Activated CD4-positive, alpha-beta memory T cell treated with anti-CD3 and anti-CD28 coated beads, Interleukin-2, amount 10 ng/mL, durations not matched to agents 7 days and 5 days (primary cell): Measurements from ENCODE around the gene HES1. TPM values are rescaled to one million over a fixed set of nuclear protein-coding genes. Genes with fewer than 3 reads are reported as not detected.

Experiments used
- CTCF ChIA-PET: fragments of 350-600 bp; sonication (Branson Sonifier 250); formaldehyde crosslinking; loops from one replicate; lab custom pipeline; 2021; ENCODE audit warnings: antibody characterized with exemption, inconsistent platforms; lab: Charles Lee
- POLR2A ChIA-PET: fragments of 350-600 bp; sonication (Branson Sonifier 250); formaldehyde crosslinking; loops from one replicate; lab custom pipeline; 2021; ENCODE audit warnings: antibody characterized with exemption; lab: Charles Lee
- DNase-seq: peaks from one replicate; pipeline ENCODE4 v3.0.0-alpha.2; 2020
- H3K27ac Mint-ChIP-seq: one replicate; pipeline ENCODE4 v1.8.0; 2021; ENCODE audit warnings: mild to moderate bottlenecking, mixed read lengths
- H3K27me3 Mint-ChIP-seq: one replicate; pipeline ENCODE4 v1.8.0; 2021; ENCODE audit warnings: mixed read lengths
- H3K36me3 Mint-ChIP-seq: one replicate; pipeline ENCODE4 v1.8.0; 2021; ENCODE audit warnings: low read depth, mixed read lengths
- H3K4me1 Mint-ChIP-seq: one replicate; pipeline ENCODE4 v1.8.0; 2021; ENCODE audit warnings: mixed read lengths
- H3K4me3 Mint-ChIP-seq: one replicate; pipeline ENCODE4 v1.8.0; 2021; ENCODE audit warnings: mild to moderate bottlenecking, mixed read lengths
- H3K9me3 Mint-ChIP-seq: one replicate; pipeline ENCODE4 v1.8.0; 2021; ENCODE audit warnings: mixed read lengths
- total RNA-seq, 2 experiments: library from RNA; stranded (reverse); gene quantifications; one replicate each; pipeline ENCODE4 v1.2.3, GENCODE V29; 2021

HES1 gene
- total RNA-seq, 2 experiments from 2014 or later: 11.2 to 11.3 TPM

- no peak overlapping the region for H3K4me3 Mint-ChIP-seq
- ChIA-PET CTCF (interaction anchor here (0.9 to 1.6 kb wide), 2 partner anchors 141 to 169 kb away, joined by 4 to 5 read pairs; no protein-coding TSS in a partner anchor), POLR2A (no interaction called here)
- H3K9me3 Mint-ChIP-seq: no peaks in the 10 kb centered on the region
- no peak overlapping the region for H3K27ac Mint-ChIP-seq
- H3K36me3 Mint-ChIP-seq: no peaks in the 10 kb centered on the region
- H3K4me1 Mint-ChIP-seq: peaks cover 23% of the 10 kb centered on the region
- H3K27me3 Mint-ChIP-seq: peaks cover 32% of the 10 kb centered on the region
- no peak for DNase-seq
Observed at GRCh38 chr3:194174406-194174805, 38.5 kb downstream of the HES1 start.

- DNase-seq: no peak
- ChIA-PET CTCF (interaction anchor here (0.7 to 0.9 kb wide), 2 partner anchors 141 to 266 kb away, joined by 4 to 5 read pairs; no protein-coding TSS in a partner anchor), POLR2A (no interaction called here)
- Mint-ChIP-seq H3K27me3 (peaks cover 33% of the 10 kb centered on the region), H3K36me3 (no peaks in the 10 kb centered on the region), H3K4me1 (peaks cover 23% of the 10 kb centered on the region), H3K4me3 (no peak overlapping the region), H3K9me3 (no peaks in the 10 kb centered on the region), H3K27ac (no peak overlapping the region)
Observed at GRCh38 chr3:194174980-194175379, 39.0 kb downstream of the HES1 start.

GRCh38 chr3:194176274-194176991, 40.5 kb downstream of the HES1 start:
- Mint-ChIP-seq H3K36me3 (no peaks in the 10 kb centered on the region), H3K27me3 (peaks cover 36% of the 10 kb centered on the region), H3K27ac (no peak overlapping the region), H3K9me3 (no peaks in the 10 kb centered on the region), H3K4me3 (no peak overlapping the region), H3K4me1 (peaks cover 18% of the 10 kb centered on the region)
- CTCF ChIA-PET: no interaction called here
- POLR2A ChIA-PET: no interaction called here
- no peak for DNase-seq

- Mint-ChIP-seq H3K27me3 (peaks cover 40% of the 10 kb centered on the region), H3K36me3 (no peaks in the 10 kb centered on the region)
- CTCF ChIA-PET: no interaction called here
Observed at GRCh38 chr3:194177141-194177540, 41.2 kb downstream of the HES1 start.

GRCh38 chr3:194178128-194178527, 42.2 kb downstream of the HES1 start:
- DNase-seq: no peak
- Mint-ChIP-seq H3K27me3 (peaks cover 37% of the 10 kb centered on the region), H3K4me3 (no peak overlapping the region), H3K36me3 (no peaks in the 10 kb centered on the region), H3K27ac (no peak overlapping the region), H3K4me1 (peaks cover 18% of the 10 kb centered on the region), H3K9me3 (no peaks in the 10 kb centered on the region)
- ChIA-PET POLR2A (no interaction called here), CTCF (no interaction called here)

More at GRCh38 chr3:194177141-194177540, 41.2 kb downstream of the HES1 start:
- H3K27ac Mint-ChIP-seq: no peak overlapping the region
- H3K9me3 Mint-ChIP-seq: no peaks in the 10 kb centered on the region
- H3K4me3 Mint-ChIP-seq: no peak overlapping the region
- peaks cover 18% of the 10 kb centered on the region for H3K4me1 Mint-ChIP-seq
- POLR2A ChIA-PET: no interaction called here
- no peak for DNase-seq

- Mint-ChIP-seq H3K27ac (no peak overlapping the region), H3K36me3 (no peaks in the 10 kb centered on the region), H3K9me3 (no peaks in the 10 kb centered on the region), H3K27me3 (peaks cover 37% of the 10 kb centered on the region), H3K4me1 (peaks cover 18% of the 10 kb centered on the region), H3K4me3 (no peak overlapping the region)
- POLR2A ChIA-PET: no interaction called here
- CTCF ChIA-PET: no interaction called here
- no peak for DNase-seq
Observed at GRCh38 chr3:194178669-194179068, 42.7 kb downstream of the HES1 start.

GRCh38 chr3:194180570-194180969, 44.6 kb downstream of the HES1 start:
- H3K4me3 Mint-ChIP-seq: no peak overlapping the region
- peaks cover 18% of the 10 kb centered on the region for H3K4me1 Mint-ChIP-seq
- ChIA-PET CTCF (no interaction called here), POLR2A (no interaction called here)
- H3K27me3 Mint-ChIP-seq: peaks cover 35% of the 10 kb centered on the region
- no peaks in the 10 kb centered on the region for H3K9me3 Mint-ChIP-seq
- H3K27ac Mint-ChIP-seq: no peak overlapping the region
- H3K36me3 Mint-ChIP-seq: no peaks in the 10 kb centered on the region
- DNase-seq: no peak

- Mint-ChIP-seq H3K36me3 (no peaks in the 10 kb centered on the region), H3K27me3 (peaks cover 34% of the 10 kb centered on the region), H3K27ac (no peak overlapping the region), H3K9me3 (no peaks in the 10 kb centered on the region), H3K4me3 (no peak overlapping the region), H3K4me1 (peaks cover 16% of the 10 kb centered on the region)
- ChIA-PET CTCF (no interaction called here), POLR2A (no interaction called here)
- no peak for DNase-seq
Observed at GRCh38 chr3:194181612-194182529, 45.9 kb downstream of the HES1 start.

GRCh38 chr3:194183271-194183670, 47.3 kb downstream of the HES1 start:
- POLR2A ChIA-PET: no interaction called here
- CTCF ChIA-PET: no interaction called here

GRCh38 chr3:194184265-194184751, 48.4 kb downstream of the HES1 start:
- H3K36me3 Mint-ChIP-seq: no peaks in the 10 kb centered on the region
- no peak overlapping the region for H3K4me3 Mint-ChIP-seq
- CTCF ChIA-PET: no interaction called here
- DNase-seq: no peak
- H3K27me3 Mint-ChIP-seq: peaks cover 19% of the 10 kb centered on the region
- H3K9me3 Mint-ChIP-seq: no peaks in the 10 kb centered on the region
- peaks cover 13% of the 10 kb centered on the region for H3K4me1 Mint-ChIP-seq
- POLR2A ChIA-PET: interaction anchor here (0.5 kb wide), 1 partner anchor 44 kb away, joined by 3 read pairs; no protein-coding TSS in a partner anchor
- no peak overlapping the region for H3K27ac Mint-ChIP-seq

More at GRCh38 chr3:194183271-194183670, 47.3 kb downstream of the HES1 start:
- Mint-ChIP-seq H3K27ac (no peak overlapping the region), H3K36me3 (no peaks in the 10 kb centered on the region), H3K9me3 (no peaks in the 10 kb centered on the region), H3K4me3 (no peak overlapping the region), H3K27me3 (peaks cover 26% of the 10 kb centered on the region), H3K4me1 (peaks cover 10% of the 10 kb centered on the region)
- DNase-seq: no peak

GRCh38 chr3:194184801-194185200, 48.9 kb downstream of the HES1 start:
- DNase-seq: no peak
- Mint-ChIP-seq H3K36me3 (no peaks in the 10 kb centered on the region), H3K4me1 (peaks cover 13% of the 10 kb centered on the region), H3K9me3 (no peaks in the 10 kb centered on the region), H3K27ac (no peak overlapping the region), H3K27me3 (peaks cover 14% of the 10 kb centered on the region), H3K4me3 (no peak overlapping the region)
- CTCF ChIA-PET: no interaction called here
- POLR2A ChIA-PET: no interaction called here

GRCh38 chr3:194185221-194185620, 49.3 kb downstream of the HES1 start:
- CTCF ChIA-PET: no interaction called here
- Mint-ChIP-seq H3K4me3 (no peak overlapping the region), H3K27me3 (peaks cover 14% of the 10 kb centered on the region), H3K4me1 (peaks cover 13% of the 10 kb centered on the region), H3K9me3 (no peaks in the 10 kb centered on the region), H3K36me3 (no peaks in the 10 kb centered on the region), H3K27ac (no peak overlapping the region)
- POLR2A ChIA-PET: no interaction called here
- DNase-seq: no peak
